HepG2 (cell line): ENCODE results near the gene EVPLL. TPM values are rescaled to one million over a fixed set of nuclear protein-coding genes. Genes with fewer than 3 reads are reported as not detected.

Experiments
- MLXIP ChIP-seq: sonication (generic); formaldehyde crosslinking; IDR thresholded peaks from 2 replicates; pipeline ENCODE4 v1.9.0; 2021; ENCODE audit warnings: missing genetic modification reagents, borderline replicate concordance
- TBX2 ChIP-seq: sonication (generic); formaldehyde crosslinking; IDR thresholded peaks from 2 replicates; pipeline ENCODE4 v1.5.0; 2020; ENCODE audit warnings: missing genetic modification reagents, mild to moderate bottlenecking, borderline replicate concordance
- TFDP2 ChIP-seq: sonication (generic); formaldehyde crosslinking; IDR thresholded peaks from 2 replicates; pipeline ENCODE4 v1.4.0; 2020; ENCODE audit warnings: missing genetic modification reagents
- ZFP90 ChIP-seq: sonication (generic); formaldehyde crosslinking; IDR thresholded peaks from 2 replicates; pipeline ENCODE4 v1.8.0; 2022; ENCODE audit warnings: missing genetic modification reagents, mild to moderate bottlenecking, inconsistent platforms, borderline replicate concordance
- ZNF253 ChIP-seq: sonication (generic); formaldehyde crosslinking; IDR thresholded peaks from 2 replicates; pipeline ENCODE4 v1.8.0; 2022; ENCODE audit warnings: mild to moderate bottlenecking, missing genetic modification reagents, borderline replicate concordance
- ZNF318 ChIP-seq: sonication (generic); formaldehyde crosslinking; IDR thresholded peaks from 2 replicates; pipeline ENCODE4 v1.4.0; 2020; ENCODE audit warnings: mild to moderate bottlenecking, missing genetic modification reagents
- ZNF383 ChIP-seq: sonication (generic); formaldehyde crosslinking; IDR thresholded peaks from 2 replicates; pipeline ENCODE4 v1.4.0; 2020; ENCODE audit warnings: missing genetic modification reagents, mild to moderate bottlenecking, borderline replicate concordance
- ZNF503 ChIP-seq: sonication (generic); formaldehyde crosslinking; IDR thresholded peaks from 2 replicates; pipeline ENCODE4 v1.4.0; 2020; ENCODE audit warnings: missing genetic modification reagents
- ZNF800 ChIP-seq: sonication (generic); formaldehyde crosslinking; IDR thresholded peaks from 2 replicates; pipeline ENCODE4 v1.4.0; 2020; ENCODE audit warnings: missing genetic modification reagents
- polyA plus RNA-seq, 8 experiments: library from polyadenylated mRNA; depleted of rRNA in 3 of 8; stranded (reverse) in 7 of 8; unstranded in 1 of 8; fragments of >200 nt; fragmentation: Illumina TruSeq in 4 of 8; extraction: Trizol in 4 of 8; gene quantifications; 2 replicates each; pipeline versions ENCODE4 v1.2.1 to v1.2.3, GENCODE V29; 2011 to 2016; ENCODE audit warnings: low read depth in 4 of 8, missing spikeins in 1 of 8, mixed read lengths in 1 of 8; ENCODE audit not compliant: insufficient read depth in 1 of 8
- total RNA-seq, 5 experiments: library from RNA; depleted of rRNA; stranded (reverse); fragments of >200 nt; fragmentation: Illumina TruSeq; extraction: Trizol; gene quantifications; 2 replicates each; pipeline ENCODE4 v1.2.3, GENCODE V29; 2016; ENCODE audit warnings: low read depth in 1 of 5

EVPLL gene
- total and polyA plus RNA-seq, 2 of the 13 experiments (the other 11 are each of a cell fraction or from before 2014, with no cell fraction given), result 0.07 TPM; not detected in 1

GRCh38 chr17:18363101-18364049 lies 14.2 kb upstream of the EVPLL start, which contains the start of gene SHMT1 (continued):
- TF ChIP-seq MLXIP (CRISPR knock-in tag) (peak; percentile 38; the same call in 1 of the 2 replicates), ZNF800 (CRISPR knock-in tag) (0 out of 2 replicates have a peak, but pooled peaks have one; percentile 36), ZNF318 (no peak), ZFP90 (CRISPR knock-in tag) (no peak), TBX2 (peak; percentile 84), ZNF383 (no peak), TFDP2 (CRISPR knock-in tag) (peak; percentile 96), ZNF503 (CRISPR knock-in tag) (peak; percentile 72; the same call in 1 of the 2 replicates), ZNF253 (CRISPR knock-in tag) (0 out of 2 replicates have a peak, but pooled peaks have one; percentile 76)
